Inflammatory macrophage treated with lipopolysaccharide for 4 hours (primary cell): ENCODE data around the gene DCTPP1.
"Not testable (repeated sequence)": the region's sequence is repeated elsewhere in the genome, so short reads cannot be mapped to it uniquely, and the experiment has no call there.

Experiments used
- DNase-seq: peaks from one replicate; pipeline ENCODE4 v3.0.0-alpha.2; 2020

Gene DCTPP1

GRCh38 chr16:30409125-30410060 is 20.4 kb downstream of the DCTPP1 start:
- DNase-seq, result peak; percentile 85

- no peak for DNase-seq
Observed at GRCh38 chr16:30407804-30408534, 21.9 kb downstream of the DCTPP1 start.

GRCh38 chr16:30407102-30407803 is 22.6 kb downstream of the DCTPP1 start, which contains the start of gene ZNF771:
Gene ZNF771, plus strand, starts transcription at chr16:30407606. Its CDS starts 448 bp downstream, at chr16:30408054.
- peak; percentile 81 for DNase-seq

DNA sequence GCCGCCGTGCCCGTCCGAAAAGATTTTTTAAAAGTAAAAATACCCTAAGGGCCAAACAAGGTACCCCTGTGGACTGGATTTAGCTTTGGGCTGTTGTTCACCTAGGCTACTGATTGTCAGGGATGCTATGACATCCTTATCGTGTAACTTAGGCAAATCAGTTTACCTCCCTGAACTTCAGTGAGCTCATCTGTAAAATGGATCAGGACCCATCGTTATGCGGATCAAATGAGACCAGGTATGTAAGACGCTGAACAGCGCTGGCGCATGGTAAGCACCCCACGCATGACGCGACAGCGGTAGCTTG is 23.1 kb downstream of the DCTPP1 start:
- no peak for DNase-seq

DNA sequence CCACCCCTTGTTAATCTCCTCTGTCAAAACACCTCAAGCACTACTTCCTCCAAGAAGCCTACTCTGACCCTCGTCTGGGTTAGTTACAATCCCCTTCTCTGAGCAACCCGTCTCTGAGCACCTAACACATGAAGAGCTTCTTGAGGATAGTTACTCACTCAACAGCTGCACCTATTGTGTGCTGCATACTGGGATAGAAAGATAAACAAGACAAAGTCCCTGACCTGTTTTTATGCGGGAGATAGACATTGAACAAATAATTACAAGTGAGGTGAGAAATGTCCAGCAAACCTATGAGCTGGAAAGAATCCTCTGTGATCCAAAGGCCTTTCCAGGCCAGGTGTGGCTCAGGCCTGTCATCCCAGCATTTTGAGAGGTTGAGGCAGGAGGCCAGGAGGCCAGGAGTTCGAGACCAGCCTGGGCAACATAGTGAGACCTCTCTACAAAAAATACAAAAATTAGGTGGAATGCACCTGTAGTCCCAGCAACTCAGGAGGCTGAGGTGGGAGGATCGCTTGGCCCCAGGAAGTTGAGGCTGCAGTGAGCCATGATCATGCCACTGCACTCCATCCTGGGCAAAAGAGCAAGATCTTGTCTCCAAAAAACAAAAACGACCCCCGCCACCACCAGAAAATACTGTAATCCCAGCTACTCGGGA is 27.9 kb downstream of the DCTPP1 start:
- DNase-seq, result no peak

GRCh38 chr16:30399435-30400186 is 30.2 kb downstream of the DCTPP1 start:
- no peak for DNase-seq

- DNase-seq, result no peak
Observed at GRCh38 chr16:30398661-30399434, 31.0 kb downstream of the DCTPP1 start.

GRCh38 chr16:30397776-30398660 is 31.8 kb downstream of the DCTPP1 start:
- no peak for DNase-seq

DNA sequence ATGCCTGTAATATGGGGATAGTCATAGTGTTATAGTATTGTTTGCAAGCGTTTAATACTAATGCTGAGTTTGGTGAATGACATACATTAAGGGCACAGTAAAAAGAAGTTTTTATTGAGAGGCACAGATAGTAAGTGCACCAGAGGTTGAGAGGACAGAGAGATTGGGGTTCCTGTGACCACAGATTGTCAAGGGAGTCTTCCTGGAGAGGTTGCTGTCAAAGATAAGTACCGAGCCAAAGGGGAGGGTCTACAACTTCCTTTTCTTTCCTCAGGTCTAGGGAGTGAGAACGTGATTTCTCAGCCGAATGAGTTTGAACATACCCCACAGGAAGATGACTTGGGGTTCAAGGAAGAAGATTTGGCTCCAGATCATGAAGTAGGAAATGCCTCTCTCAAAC is 32.8 kb downstream of the DCTPP1 start:
- DNase-seq, result no peak

GRCh38 chr16:30396627-30397026 is 33.2 kb downstream of the DCTPP1 start:
- DNase-seq, result not testable (repeated sequence)

DNA sequence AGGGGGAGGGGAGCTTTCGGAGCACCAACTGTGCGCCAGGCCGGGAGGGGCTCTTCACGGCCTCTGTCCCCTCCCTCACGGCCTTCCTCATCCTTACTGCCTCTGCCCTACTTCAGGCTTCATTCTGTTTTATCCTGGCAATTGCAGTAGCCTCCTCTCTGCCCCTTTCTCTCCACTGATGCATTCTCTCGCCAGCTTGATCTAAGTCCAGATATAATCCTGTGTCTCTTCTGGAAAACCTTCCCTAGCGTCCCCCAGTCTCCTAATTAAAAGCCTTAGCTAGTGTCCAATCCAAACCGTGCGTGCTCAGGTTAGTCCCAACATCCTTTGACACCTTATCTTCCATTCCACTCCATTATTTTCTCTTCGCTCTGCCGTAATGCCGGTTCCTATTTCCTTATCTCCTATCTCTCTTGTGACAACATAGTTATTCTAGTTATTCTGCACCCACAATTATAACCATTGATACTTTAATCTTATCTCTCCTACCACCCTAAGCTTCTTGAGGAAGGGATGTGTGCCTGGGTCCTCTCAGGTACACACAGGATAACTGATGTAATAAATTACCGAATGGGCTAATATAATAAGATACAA is 33.7 kb downstream of the DCTPP1 start:
- no peak for DNase-seq

- DNase-seq, result peak; percentile 57
Observed at GRCh38 chr16:30395155-30395991, 34.5 kb downstream of the DCTPP1 start, which contains the start of gene ZNF48. Gene ZNF48, plus strand, starts transcription at chr16:30395420. Its CDS starts 375 bp downstream, at chr16:30395795.

DNA sequence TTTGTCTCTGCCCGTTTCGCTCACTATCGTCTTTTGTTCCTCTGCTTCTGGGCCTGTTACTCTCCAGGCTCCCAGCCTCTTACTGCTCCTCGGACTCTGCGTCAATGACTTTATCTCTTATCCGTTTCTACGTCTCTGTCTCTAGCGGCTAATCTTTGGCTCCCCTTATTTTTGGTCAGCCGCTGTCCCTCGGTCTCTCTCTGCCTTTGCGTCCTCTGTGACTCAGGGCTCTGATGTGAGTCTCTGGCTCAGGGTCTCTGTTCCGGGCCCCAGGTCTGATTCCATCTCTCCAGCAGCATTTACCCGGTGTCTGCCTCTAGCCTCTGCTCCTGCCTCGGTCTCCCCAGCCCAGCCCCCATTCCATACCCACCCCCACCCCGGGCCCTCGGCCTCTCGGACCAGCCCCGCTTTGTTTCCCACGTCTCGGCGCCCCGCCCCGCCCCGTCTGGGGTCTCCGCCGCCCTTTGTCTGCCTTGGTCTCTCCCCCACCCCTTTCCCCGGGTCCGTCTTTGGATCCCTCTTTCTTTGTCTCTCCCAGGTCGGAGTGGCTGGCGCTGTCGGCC is 35.2 kb downstream of the DCTPP1 start:
- no peak for DNase-seq

DNA sequence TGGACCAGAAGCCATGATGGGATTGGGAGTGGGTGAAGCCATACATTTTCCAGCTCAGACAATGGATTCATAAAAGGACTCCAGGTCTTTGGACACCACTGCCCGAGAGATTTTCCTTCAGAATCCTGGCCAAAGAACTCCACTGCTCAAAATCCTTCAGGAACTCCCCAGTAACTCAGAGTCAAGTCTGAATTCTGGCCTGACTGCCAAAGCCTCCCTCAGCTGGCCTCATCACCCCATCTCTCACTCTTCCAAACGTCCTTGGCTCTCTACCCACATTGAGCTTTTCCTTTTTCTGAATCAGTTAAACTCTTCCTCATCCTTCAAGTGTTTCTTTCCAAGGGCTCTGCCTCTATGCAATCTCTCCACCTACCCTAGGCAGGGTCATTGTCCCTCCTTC is 46.3 kb downstream of the DCTPP1 start:
- DNase-seq, result no peak

- DNase-seq, result no peak
Observed at GRCh38 chr16:30382111-30382881, 47.5 kb downstream of the DCTPP1 start, which contains the start of gene SEPTIN1. Gene SEPTIN1, minus strand, starts transcription at chr16:30382561. Its CDS starts 19 bp downstream, at chr16:30382542.

- no peak for DNase-seq
Observed at GRCh38 chr16:30381291-30382041, 48.4 kb downstream of the DCTPP1 start.

- no peak for DNase-seq
Observed at GRCh38 chr16:30380803-30381208, 49.0 kb downstream of the DCTPP1 start.
